HG02840 (cell line): Measurements from ENCODE around the gene CPLANE1.
"Not testable (repeated sequence)": the region's sequence is repeated elsewhere in the genome, so short reads cannot be mapped to it uniquely, and the experiment has no call there.

Experiments
- ATAC-seq: cut with Tn5 transposase; IDR thresholded peaks from one replicate; pipeline ENCODE4 v1.9.1; 2021; ENCODE audit warnings: mild to moderate bottlenecking, moderate library complexity, moderate number of reproducible peaks; ENCODE audit not compliant: unreplicated experiment, low FRiP score

Gene CPLANE1

DNA sequence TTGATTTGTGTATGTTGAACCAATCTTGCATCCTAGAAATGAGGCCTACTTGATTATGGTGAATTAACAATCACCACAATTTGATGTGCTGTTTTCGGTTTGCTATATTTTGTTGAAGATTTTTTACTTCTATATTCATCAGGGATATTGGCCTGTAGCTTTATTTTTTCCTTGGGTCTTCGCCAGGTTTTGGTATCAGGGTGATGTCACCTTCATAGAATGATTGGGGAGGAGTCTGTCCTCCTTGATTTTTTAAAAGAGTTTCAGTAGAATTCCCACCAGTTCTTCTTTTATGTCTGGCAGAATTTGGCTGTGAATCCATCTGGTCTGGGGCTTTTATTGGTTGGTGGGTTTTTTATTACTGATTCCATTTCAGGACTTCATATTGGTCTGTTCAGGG, 115.2 kb downstream of the CPLANE1 start:
- ATAC-seq: no peak

- no peak for ATAC-seq
Measured at GRCh38 chr5:37132646-37133045, 116.5 kb downstream of the CPLANE1 start.

GRCh38 chr5:37121465-37121864, 127.7 kb downstream of the CPLANE1 start:
- ATAC-seq: no peak

DNA sequence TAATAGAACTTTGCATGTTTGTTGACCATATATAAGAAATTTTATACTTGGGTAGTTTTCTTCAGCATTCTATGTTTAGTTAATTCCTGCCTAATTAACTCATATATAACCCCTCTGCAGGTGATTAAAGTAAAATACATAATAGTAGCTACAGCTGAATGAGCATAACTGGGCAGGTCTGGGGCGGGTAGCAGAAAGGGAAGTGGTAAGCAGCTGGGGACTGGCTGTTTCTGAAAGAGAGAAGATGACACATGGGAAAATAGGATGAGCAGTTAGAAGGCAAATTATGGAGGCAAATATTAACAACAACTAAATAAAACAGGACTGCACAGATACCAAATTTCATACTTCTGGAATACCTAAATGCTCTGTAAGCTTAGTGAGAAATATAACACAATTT, 128.1 kb downstream of the CPLANE1 start:
- ATAC-seq: no peak

DNA sequence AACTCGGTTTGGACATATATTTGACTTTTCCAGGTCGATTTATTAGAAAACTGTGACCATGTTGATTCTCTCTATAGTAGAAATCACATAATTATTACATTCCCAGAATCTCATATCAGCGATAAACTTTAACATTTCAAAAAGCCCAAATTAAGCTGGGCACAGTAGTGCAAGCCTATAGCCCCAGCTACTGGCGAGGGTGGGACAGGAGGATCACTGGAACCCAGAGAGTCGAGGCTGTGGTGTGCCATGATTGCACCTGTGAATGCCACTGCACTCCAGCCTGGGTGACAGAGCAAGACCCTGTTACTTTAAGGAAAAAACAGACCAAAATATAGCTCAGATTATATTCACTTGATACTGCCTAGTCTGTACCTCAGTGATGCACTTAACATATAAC, 128.9 kb downstream of the CPLANE1 start:
- ATAC-seq: no peak

DNA sequence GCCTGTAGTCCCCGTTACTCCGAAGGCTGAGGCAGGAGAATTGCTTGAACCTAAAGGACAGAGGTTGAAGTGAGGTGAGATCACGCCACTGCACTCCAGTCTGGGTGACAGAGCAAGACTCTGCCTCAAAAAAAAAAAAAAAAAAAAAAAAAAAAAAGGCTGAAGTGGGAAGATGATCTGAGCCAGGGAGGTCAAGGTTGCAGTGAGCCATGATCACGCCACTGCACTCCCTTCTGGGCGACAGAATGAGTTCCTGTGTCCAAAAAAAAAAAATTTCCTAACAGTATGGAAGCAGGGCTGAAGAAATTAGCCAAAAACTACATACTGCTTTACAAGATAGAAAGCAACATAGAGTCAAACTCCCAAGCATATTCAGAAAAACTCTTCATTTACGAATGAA, 132.8 kb downstream of the CPLANE1 start:
- no peak for ATAC-seq

DNA sequence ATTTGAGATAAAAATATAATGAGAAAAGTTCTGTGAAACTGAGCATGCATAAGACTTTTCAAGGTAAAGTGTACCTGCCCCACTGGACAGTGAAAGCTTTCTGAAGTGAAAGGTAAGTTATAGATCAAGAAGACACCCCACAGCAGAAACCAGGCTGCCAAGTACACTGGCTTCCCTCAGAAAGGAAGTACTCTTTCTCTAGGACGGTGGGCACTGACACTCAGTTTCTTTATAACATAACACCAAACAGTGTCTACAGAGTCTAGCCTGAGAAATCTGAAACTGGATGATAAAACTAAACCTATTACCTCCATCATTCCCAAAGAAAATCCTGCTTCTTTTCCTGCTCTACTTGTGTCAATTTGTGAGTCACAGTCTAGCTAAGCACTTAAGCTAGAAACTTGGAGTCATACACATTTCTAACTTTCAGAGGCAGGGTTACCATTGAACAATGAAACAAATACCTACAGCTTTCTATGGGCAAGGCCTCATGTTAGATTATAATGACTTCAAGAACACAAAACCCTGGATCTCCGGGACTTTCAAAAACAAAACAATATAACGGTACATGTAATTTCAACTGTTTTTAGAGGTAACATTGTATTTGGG, 136.7 kb downstream of the CPLANE1 start:
- ATAC-seq: peak; percentile 9

DNA sequence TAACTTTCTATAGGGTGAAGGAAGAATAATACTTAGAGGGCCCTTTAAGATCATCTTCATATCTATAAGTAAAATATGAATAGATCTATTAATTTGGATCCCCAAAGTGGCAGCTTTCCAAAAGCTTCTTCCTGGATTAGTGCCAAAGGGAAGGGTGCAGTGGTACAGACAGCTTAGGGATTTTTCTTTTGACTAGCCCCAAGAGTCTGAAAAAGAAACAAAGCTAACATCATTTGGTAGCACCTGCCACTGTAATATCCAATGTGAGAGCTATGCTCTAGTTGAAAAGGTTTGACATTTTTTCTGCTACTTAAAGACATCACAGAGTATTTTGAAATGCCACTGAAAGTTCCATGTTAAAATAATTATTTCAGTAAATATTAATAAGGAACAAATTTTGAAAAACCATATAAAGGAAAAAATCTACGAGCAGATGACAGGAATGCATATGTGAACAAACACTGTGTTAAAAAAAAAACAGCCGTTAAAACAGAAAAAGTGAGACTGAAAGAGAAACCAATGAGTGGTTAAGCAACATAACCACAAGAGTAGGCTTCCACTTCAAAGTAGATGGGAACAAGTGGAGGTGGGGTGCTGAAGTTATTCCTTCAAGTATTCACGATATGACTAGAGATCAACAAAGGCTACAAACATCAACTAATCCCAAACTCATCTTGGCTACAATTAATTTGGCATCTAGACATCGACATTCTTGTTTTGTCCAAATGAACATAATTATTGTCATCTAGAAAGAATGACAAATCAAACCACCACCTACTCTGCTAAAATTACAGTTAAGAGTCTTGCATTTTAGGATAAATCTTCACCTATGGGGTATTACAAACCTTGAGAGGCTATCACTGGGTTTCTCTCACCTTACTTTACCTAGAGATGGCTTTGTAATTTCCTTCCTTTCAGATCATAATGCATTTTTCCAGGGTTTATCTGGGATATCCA, 137.5 kb downstream of the CPLANE1 start:
- peak; percentile 74 for ATAC-seq

GRCh38 chr5:37110135-37110534, 139.0 kb downstream of the CPLANE1 start:
- ATAC-seq: no peak

DNA sequence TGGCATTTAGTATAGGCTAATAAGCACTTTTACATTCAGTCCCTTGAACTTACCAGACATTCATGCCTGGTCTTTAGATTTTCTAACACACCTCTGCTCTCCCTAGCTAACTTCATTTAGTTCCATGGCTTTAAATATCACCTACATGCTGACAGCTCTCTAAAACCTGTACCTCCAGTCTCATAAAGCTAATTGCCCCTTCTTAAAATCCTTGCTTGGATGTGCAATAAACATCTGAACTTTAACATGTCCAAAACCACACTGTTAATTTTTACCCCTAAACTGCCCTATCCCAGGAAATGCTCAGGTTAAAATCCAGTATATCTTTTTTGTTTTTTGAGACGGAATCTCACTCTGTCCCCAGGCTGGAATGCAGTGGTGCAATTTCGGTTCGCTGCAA, 139.8 kb downstream of the CPLANE1 start:
- no peak for ATAC-seq

DNA sequence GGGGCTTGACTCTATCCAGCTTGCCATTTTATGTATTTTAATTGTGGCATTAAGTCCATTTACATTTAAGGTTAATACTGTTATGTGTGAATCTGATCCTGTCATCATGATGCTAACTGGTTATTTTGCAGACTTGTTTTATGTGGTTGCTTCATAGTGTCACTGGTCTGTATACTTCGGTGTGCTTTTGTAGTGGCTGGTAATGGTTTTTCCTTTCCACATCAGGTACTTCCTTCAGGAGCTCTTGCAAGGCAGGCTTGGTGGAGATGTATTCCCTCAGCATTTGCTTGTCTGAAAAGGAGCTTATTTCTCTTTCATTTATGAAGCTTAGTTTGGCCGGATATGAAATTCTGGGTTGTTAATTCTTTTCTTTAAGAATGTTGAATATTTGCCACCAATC, 145.9 kb downstream of the CPLANE1 start:
- no peak for ATAC-seq

GRCh38 chr5:37099267-37099666, 149.9 kb downstream of the CPLANE1 start:
- ATAC-seq: not testable (repeated sequence)

DNA sequence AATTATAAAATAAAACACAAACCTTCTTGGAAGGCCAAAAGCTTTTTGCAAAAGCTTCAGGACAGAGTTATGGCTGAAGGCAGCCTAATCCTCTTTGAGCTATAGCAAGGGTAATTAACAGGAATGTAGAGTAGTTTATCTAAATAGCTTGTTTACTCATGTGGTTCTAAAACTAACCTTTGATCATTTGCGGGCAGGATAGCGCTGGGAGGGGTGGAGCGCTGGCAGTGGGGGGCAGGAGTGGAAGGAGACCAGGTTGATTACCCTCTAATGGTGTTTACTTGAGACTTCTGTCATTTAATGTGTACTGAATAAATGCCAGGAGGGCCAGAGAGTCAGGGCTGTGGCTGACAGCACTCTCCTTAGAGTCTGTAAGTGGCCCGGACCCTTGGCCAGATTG, 155.4 kb downstream of the CPLANE1 start:
- not testable (repeated sequence) for ATAC-seq

GRCh38 chr5:37090781-37091180, 158.4 kb downstream of the CPLANE1 start:
- ATAC-seq: no peak

DNA sequence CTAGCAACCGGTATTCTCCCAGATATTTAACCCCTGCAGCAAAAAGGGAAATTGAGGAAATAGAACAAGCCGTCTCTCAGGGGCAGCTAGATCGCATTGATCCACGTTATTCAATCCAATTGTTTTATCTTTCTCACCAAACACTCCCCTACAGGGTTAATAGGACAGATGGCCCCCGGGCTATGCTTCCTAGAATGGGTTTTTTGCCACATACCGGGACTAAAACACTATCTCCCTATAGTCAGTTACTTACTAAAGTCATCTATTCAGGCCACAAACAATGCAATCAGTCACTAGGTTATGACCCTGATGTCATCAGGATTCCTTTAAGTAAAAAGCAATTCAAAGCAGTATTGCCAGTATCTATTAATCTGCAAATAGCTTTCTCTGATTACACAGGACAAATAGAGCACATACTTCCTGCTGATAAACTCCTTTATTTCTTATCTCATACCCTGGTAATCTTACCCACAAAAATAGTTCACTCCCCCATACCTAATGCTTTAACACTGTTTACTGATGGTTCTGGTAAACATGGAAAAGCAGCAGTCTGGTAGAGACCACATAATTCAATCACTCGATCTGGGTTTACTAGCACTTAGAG, 159.0 kb downstream of the CPLANE1 start:
- no peak for ATAC-seq

DNA sequence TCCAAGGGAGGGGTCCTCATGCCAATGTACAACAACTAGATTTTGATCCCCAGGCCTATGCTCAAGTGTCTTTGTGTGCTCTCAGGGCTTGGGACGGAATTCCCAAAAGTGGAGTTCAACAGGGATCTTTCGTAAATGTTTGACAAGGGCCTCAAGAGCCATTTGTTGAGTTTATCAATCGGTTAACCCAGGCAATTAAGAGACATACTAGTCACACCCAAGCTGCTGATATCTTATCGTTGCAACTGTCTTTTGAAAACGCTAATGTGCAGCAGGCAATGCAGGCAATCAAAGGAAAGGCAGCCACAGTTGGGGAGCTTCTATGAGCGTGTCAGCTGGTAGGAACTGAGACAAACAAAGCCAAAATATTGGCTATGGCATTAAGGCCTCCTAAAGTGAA, 161.2 kb downstream of the CPLANE1 start:
- ATAC-seq: no peak

- no peak for ATAC-seq
Measured at GRCh38 chr5:37086466-37087173, 162.6 kb downstream of the CPLANE1 start.

GRCh38 chr5:37086026-37086425, 163.2 kb downstream of the CPLANE1 start:
- ATAC-seq: not testable (repeated sequence)

GRCh38 chr5:37082977-37083376, 166.2 kb downstream of the CPLANE1 start:
- ATAC-seq: not testable (repeated sequence)

- ATAC-seq: no peak
Measured at GRCh38 chr5:37080697-37081096, 168.5 kb downstream of the CPLANE1 start.

- ATAC-seq: no peak
Measured at GRCh38 chr5:37077146-37077545, 172.0 kb downstream of the CPLANE1 start.
